GM20000 (cell line): ENCODE results near the gene ME3.

ENCODE experiments used
- DNase-seq: peaks from one replicate; pipeline ENCODE4 v3.0.0; 2012; ENCODE audit warnings: low spot score
- TF ChIP-seq, protein P1 (sequence below): IDR thresholded peaks from 2 replicates; pipeline ENCODE4 v1.5.1; 2012; ENCODE audit warnings: mild to moderate bottlenecking, control low read depth; ENCODE audit errors: extremely low read depth, missing control alignments

The ME3 gene

GRCh38 chr11:86517557-86517956, 154.9 kb downstream of the ME3 start:
- TF ChIP-seq, protein P1, sequence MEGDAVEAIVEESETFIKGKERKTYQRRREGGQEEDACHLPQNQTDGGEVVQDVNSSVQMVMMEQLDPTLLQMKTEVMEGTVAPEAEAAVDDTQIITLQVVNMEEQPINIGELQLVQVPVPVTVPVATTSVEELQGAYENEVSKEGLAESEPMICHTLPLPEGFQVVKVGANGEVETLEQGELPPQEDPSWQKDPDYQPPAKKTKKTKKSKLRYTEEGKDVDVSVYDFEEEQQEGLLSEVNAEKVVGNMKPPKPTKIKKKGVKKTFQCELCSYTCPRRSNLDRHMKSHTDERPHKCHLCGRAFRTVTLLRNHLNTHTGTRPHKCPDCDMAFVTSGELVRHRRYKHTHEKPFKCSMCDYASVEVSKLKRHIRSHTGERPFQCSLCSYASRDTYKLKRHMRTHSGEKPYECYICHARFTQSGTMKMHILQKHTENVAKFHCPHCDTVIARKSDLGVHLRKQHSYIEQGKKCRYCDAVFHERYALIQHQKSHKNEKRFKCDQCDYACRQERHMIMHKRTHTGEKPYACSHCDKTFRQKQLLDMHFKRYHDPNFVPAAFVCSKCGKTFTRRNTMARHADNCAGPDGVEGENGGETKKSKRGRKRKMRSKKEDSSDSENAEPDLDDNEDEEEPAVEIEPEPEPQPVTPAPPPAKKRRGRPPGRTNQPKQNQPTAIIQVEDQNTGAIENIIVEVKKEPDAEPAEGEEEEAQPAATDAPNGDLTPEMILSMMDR: no peak
- no peak for DNase-seq

DNA sequence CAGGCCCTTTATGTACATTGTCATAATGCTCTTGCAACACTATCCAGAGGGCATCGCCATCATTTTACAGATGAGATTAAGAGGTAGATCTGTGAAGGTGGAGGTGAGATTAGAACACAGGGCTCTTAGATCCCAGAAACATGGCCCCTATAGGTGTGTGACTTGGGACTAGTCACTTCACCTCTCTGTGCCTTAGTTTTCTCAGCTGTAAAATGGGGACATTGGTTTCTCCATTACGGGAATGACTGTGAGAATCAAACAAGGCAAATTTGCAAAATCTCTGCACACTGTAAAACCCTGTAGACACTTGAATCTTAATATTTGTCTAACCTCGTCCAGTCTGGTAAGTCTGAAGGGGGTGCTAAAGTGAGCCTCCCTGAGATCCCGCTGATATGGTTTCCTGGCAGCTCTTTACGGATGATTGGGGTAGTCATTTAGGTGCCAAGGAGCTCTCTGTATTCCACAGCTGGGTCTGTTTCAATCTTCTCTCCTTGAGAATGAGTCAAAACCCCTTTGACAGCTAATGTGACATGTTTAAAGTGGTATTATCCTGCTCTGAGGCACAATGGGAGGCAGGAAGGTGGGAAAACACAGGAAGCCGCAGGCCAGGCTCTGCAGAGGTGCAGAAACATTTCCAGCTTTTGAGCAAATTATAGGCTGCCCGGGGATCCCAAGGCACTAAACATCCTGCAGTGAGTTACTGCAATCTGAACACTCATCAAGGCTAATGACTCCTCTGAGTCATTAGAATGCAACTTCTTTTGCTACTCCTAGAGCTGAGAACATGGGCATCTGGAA, 156.9 kb downstream of the ME3 start:
- TF ChIP-seq, protein P1: no peak
- no peak for DNase-seq

DNA sequence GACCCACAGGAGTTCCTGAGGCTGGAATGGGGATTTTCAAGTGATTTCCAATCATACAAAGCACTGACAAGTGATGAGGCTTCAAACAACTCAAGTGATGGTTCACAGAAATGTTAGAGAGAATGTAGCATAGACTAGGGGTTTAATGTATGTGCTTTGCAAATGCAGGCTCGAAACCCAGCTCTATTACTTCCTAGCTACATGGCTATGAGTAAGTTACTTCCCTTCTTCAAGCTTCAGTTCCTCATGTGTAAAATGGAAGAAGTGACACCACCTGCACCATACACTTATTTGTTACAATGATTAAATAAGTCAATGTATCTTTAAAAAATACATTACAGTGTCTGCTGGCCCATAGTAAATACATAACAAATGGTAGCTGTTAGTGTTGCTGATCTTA, 158.0 kb downstream of the ME3 start:
- no peak for DNase-seq
- TF ChIP-seq, protein P1: no peak

DNA sequence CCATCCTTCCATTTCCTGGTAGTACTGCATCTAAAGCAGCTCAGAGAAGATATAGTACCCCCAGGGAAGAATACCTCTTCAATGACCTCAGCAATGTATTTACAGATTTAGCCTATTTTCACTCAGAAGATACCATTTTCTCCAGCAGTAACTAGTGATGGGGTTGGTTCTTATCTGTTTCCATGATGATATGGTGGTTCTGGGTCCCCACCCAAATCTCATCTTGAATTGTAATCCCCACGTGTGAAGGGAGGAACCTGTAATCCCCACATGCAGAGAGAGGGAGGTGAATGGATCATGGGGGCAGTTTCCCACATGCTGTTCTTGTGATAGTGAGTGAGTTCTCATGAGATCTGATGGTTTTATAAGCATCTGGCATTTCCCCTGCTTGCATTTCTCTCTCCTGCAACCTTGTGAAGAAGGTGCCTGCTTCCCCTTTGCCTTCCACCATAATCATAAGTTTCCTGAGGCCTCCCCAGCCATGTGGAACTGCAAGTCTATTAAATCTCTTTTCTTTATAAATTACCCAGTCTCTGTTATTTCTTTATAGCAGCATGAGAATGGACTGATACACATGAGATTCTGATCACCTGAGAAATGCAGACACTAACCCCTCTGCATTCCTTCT, 158.6 kb downstream of the ME3 start:
- TF ChIP-seq, protein P1: no peak
- DNase-seq: no peak

DNA sequence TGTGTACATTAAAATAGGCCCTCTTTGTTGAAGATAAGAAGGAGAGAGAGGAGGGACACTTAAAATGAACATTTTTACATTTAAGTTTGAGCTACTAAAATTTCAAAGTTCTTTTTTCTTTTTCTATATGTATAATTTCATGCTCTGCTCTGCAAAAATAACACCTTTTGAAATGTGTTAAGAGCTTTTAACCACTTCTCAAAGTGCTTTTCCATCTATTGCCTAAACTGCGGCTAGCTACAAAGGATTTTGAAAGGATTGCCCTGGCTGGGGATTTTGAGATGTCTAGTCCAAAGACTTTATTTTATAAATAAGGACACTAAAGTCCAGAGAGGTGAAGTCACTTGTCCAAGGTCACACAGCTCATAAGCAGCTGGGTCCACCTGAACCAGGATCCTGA, 159.3 kb downstream of the ME3 start:
- TF ChIP-seq, protein P1: no peak

GRCh38 chr11:86511086-86511551, 161.3 kb downstream of the ME3 start:
- TF ChIP-seq, protein P1: no peak
- DNase-seq: peak; percentile 51

More for the DNA sequence above, 159.3 kb downstream of the ME3 start:
- DNase-seq: no peak

DNA sequence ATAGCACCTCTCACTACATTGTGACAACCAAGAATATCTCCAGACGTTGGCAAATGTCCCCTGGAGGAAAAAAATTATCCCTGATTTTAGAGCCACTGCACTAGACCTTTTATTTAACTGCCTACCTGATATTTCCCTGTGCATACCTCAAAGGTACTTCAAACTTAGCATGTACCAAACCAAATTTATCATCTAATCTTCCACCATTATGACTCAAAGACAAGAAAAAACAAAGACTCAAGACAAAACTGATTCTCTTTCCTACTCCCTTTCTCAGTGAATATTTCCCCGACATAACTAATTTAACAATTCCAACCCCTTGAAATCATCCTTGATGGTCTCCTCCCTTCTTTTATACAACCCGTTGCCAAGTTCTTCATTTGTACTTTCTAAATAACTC, 161.7 kb downstream of the ME3 start:
- TF ChIP-seq, protein P1: no peak
- DNase-seq: no peak
